SK-N-SH (cell line): ENCODE measurements around the gene SCRN1.

Experiments
- CTCF ChIP-seq: fragments of 200-600 bp; sonication (generic); IDR thresholded peaks from 2 replicates; pipeline ENCODE4 v1.6.1; 2017; ENCODE audit warnings: antibody characterized with exemption, mild to moderate bottlenecking, moderate library complexity
- EZH2phosphoT487 ChIP-seq: fragments of 200-600 bp; sonication (generic); IDR thresholded peaks from 2 replicates; pipeline ENCODE4 v1.6.1; 2017; ENCODE audit warnings: low read depth, mixed run types, mild to moderate bottlenecking, antibody characterized with exemption, moderate library complexity, borderline replicate concordance
- GABPA ChIP-seq: IDR thresholded peaks from 2 replicates; pipeline ENCODE4 v1.4.0; 2012; ENCODE audit warnings: low read depth, mild to moderate bottlenecking
- GATA2 ChIP-seq: sonication (generic); formaldehyde crosslinking; IDR thresholded peaks from 2 replicates; pipeline ENCODE4 v1.5.0; 2020; ENCODE audit warnings: mild to moderate bottlenecking, missing genetic modification reagents
- MAX ChIP-seq: IDR thresholded peaks from 2 replicates; pipeline ENCODE4 v1.4.0; 2012; ENCODE audit warnings: low read depth
- MXI1 ChIP-seq: IDR thresholded peaks from 2 replicates; pipeline ENCODE4 v1.6.1; 2012; ENCODE audit warnings: mild to moderate bottlenecking, low read depth, low read length, improper control_type of control experiment
- POLR2AphosphoS5 ChIP-seq: IDR thresholded peaks from 2 replicates; pipeline ENCODE4 v1.6.1; 2012; ENCODE audit warnings: low read depth, low read length
- RAD21 ChIP-seq: IDR thresholded peaks from 2 replicates; pipeline ENCODE4 v1.6.1; 2012; ENCODE audit warnings: mild to moderate bottlenecking, low read length
- TAF1 ChIP-seq: IDR thresholded peaks from 2 replicates; pipeline ENCODE4 v1.6.1; 2012; ENCODE audit warnings: low read depth, mild to moderate bottlenecking, low read length, moderate library complexity, borderline replicate concordance
- YY1 ChIP-seq: IDR thresholded peaks from 2 replicates; pipeline ENCODE4 v1.4.0; 2012; ENCODE audit warnings: low read depth, mild to moderate bottlenecking
- TF ChIP-seq, protein P1 (sequence below): IDR thresholded peaks from 2 replicates; pipeline ENCODE4 v1.6.1; 2012; ENCODE audit warnings: mild to moderate bottlenecking, low read depth, low read length, moderate library complexity

- no peak for TF ChIP-seq MXI1
- TF ChIP-seq CTCF = no peak
- no peak for TF ChIP-seq EZH2phosphoT487
- TF ChIP-seq, protein P1, sequence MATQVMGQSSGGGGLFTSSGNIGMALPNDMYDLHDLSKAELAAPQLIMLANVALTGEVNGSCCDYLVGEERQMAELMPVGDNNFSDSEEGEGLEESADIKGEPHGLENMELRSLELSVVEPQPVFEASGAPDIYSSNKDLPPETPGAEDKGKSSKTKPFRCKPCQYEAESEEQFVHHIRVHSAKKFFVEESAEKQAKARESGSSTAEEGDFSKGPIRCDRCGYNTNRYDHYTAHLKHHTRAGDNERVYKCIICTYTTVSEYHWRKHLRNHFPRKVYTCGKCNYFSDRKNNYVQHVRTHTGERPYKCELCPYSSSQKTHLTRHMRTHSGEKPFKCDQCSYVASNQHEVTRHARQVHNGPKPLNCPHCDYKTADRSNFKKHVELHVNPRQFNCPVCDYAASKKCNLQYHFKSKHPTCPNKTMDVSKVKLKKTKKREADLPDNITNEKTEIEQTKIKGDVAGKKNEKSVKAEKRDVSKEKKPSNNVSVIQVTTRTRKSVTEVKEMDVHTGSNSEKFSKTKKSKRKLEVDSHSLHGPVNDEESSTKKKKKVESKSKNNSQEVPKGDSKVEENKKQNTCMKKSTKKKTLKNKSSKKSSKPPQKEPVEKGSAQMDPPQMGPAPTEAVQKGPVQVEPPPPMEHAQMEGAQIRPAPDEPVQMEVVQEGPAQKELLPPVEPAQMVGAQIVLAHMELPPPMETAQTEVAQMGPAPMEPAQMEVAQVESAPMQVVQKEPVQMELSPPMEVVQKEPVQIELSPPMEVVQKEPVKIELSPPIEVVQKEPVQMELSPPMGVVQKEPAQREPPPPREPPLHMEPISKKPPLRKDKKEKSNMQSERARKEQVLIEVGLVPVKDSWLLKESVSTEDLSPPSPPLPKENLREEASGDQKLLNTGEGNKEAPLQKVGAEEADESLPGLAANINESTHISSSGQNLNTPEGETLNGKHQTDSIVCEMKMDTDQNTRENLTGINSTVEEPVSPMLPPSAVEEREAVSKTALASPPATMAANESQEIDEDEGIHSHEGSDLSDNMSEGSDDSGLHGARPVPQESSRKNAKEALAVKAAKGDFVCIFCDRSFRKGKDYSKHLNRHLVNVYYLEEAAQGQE = no peak
- no peak for TF ChIP-seq RAD21
- no peak for TF ChIP-seq GABPA
- no peak for TF ChIP-seq MAX
- no peak for TF ChIP-seq YY1
- no peak for TF ChIP-seq TAF1
- no peak for TF ChIP-seq POLR2AphosphoS5
- TF ChIP-seq GATA2 = no peak
These were observed 60.4 kb downstream of the SCRN1 start for GRCh38 chr7:29929018-29929807.
